ENCODE measurements around the gene CTDP1. TPM values are rescaled to one million over a fixed set of nuclear protein-coding genes. Genes with fewer than 3 reads are reported as not detected.
A peak's percentile ranks its signal among the peaks of the same experiment; 100 is the strongest.

CTDP1 gene
- total RNA-seq, 1 donor from 2014 or later, result 7.5 TPM

DNA sequence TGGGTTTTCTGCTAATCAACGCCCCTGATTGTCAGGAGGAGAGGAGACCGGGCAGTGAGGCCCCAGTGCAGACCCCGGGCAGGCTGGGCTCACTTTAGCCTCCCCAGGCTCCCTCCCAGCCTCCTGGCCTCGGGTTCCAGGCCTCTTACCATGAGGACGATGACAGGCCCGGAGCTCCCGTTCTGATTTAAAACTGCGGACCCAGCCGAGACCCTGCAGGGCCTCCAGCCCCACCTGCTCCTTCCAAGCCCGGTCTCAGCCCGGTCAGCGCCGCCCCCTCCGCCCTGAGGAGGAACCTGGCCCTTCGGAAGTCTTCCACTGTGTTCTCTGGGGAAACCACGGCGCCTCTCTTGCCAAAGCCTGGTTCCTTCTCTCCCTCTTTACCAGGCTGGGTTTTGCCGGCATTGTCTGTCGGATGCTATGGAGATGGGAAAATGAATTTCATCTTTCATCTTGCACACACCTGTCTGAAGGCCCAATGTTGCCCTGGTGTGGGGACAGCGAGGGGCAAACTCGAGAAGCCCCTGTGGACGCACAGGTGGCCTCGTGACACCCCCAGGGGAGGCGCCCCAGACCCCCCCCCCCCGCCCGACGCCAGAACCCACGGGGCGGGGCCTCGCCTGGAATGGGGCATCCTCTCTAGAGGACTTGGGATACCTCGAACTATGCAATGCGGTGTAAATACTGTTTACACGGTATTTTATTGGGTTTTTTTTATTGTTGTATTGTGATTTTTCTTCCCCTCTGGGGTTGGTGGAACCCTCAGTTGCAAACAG is 37.7 kb upstream of the CTDP1 start:
- intact Hi-C loops (cut with micrococcal nuclease), result loop anchor here (10.0 kb wide), 1 partner anchor 117 kb away; no protein-coding TSS in a partner anchor
- peaks cover 67% of the 10 kb centered on the region for H3K27me3 ChIP-seq (ENCODE audit: low read depth)

DNA sequence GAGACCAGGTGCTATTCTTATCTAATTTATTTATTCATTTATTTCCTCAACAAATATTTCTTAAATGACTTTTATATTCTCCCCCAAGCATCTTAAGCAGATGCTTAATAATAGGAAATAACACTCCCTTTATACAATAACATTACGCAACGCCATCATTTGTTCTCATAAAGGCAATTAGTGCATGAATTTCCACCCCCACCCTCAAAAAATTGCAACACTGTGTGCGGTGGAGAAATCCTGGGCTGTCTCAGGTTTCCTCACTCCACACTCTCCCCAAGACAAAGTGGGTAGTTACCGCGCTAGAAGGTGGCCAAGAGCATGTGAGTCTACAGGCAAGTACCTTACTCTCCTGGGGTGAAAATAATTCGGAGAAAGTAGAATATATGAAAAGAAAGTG is 37.0 kb upstream of the CTDP1 start:
- TF ChIP-seq, protein P1, sequence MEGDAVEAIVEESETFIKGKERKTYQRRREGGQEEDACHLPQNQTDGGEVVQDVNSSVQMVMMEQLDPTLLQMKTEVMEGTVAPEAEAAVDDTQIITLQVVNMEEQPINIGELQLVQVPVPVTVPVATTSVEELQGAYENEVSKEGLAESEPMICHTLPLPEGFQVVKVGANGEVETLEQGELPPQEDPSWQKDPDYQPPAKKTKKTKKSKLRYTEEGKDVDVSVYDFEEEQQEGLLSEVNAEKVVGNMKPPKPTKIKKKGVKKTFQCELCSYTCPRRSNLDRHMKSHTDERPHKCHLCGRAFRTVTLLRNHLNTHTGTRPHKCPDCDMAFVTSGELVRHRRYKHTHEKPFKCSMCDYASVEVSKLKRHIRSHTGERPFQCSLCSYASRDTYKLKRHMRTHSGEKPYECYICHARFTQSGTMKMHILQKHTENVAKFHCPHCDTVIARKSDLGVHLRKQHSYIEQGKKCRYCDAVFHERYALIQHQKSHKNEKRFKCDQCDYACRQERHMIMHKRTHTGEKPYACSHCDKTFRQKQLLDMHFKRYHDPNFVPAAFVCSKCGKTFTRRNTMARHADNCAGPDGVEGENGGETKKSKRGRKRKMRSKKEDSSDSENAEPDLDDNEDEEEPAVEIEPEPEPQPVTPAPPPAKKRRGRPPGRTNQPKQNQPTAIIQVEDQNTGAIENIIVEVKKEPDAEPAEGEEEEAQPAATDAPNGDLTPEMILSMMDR (IDR thresholded peaks at IDR 0.05; ENCODE audit: borderline replicate concordance), result no peak
- H3K4me1 ChIP-seq, result peaks cover 5% of the 10 kb centered on the region
- H3K36me3 ChIP-seq, result no peaks in the 10 kb centered on the region
- DNase-seq, result no peak
- no peak overlapping the region for H3K4me3 ChIP-seq
- no peak overlapping the region for H3K27ac ChIP-seq (replicated peaks)
- intact Hi-C loops (cut with micrococcal nuclease), result loop anchor here (10.0 kb wide), 1 partner anchor 118 kb away; no protein-coding TSS in a partner anchor
- no peaks in the 10 kb centered on the region for H3K9me3 ChIP-seq (replicated peaks)
- peaks cover 60% of the 10 kb centered on the region for H3K27me3 ChIP-seq (ENCODE audit: low read depth)

More for the DNA sequence above, 37.7 kb upstream of the CTDP1 start:
- Histone ChIP-seq H3K36me3 (no peaks in the 10 kb centered on the region), H3K4me1 (peaks cover 5% of the 10 kb centered on the region), H3K27ac (replicated peaks) (no peak overlapping the region), H3K4me3 (no peak overlapping the region), H3K9me3 (replicated peaks) (no peaks in the 10 kb centered on the region)
- TF ChIP-seq, protein P1 (IDR thresholded peaks at IDR 0.05; ENCODE audit: borderline replicate concordance), result no peak
- DNase-seq, result no peak

DNA sequence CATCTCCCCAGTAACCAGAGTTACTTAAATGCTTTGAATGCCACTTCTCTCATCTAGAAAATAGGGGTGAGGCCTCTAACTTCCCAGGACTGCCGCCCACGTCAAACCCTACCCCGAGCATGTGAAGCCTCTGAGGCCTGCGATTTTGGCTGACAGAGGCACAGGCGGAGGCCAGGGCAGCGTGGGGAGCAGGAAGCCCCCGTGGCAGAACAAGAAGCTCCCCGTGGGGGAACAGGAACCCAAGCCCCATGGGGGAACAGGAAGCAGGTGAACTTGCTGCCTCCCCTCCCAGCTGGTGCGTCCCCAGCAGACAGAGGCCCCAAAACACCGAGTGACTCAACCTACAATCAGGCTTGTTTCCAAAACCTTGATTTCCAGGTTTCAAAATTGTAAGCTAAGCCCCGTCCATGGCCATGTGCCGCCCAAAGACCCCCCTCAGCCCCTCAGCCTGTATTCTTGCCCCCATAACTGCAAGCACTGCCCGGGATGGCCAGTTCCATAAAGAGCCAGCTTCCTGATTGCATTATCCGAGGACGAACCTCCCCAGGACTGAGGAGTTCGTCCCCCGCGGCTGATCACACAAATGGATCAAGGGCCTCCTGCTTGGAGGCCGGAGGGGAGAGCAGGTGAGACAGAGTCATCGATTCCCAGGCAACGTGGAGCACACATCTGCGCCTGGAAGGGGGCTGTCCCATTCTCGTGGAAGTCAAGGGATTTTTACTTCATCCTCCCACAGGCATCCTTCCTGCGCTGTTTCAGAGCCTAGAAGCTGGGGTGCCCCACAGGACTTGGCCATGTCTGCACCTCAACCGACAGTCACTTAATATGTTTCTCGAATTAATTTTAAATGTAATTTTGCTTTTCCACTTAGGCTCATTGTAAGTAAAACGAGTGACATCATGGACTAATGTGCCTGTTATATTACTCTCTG is 36.3 kb upstream of the CTDP1 start:
- Histone ChIP-seq H3K4me3 (no peak overlapping the region), H3K27ac (replicated peaks) (no peak overlapping the region), H3K27me3 (ENCODE audit: low read depth) (peaks cover 53% of the 10 kb centered on the region), H3K4me1 (peaks cover 5% of the 10 kb centered on the region), H3K9me3 (replicated peaks) (no peaks in the 10 kb centered on the region), H3K36me3 (no peaks in the 10 kb centered on the region)
- TF ChIP-seq, protein P1 (IDR thresholded peaks at IDR 0.05; ENCODE audit: borderline replicate concordance), result no peak
- DNase-seq, result no peak
- intact Hi-C loops (cut with micrococcal nuclease), result loop anchor here (10.0 kb wide), 1 partner anchor 119 kb away; no protein-coding TSS in a partner anchor

DNA sequence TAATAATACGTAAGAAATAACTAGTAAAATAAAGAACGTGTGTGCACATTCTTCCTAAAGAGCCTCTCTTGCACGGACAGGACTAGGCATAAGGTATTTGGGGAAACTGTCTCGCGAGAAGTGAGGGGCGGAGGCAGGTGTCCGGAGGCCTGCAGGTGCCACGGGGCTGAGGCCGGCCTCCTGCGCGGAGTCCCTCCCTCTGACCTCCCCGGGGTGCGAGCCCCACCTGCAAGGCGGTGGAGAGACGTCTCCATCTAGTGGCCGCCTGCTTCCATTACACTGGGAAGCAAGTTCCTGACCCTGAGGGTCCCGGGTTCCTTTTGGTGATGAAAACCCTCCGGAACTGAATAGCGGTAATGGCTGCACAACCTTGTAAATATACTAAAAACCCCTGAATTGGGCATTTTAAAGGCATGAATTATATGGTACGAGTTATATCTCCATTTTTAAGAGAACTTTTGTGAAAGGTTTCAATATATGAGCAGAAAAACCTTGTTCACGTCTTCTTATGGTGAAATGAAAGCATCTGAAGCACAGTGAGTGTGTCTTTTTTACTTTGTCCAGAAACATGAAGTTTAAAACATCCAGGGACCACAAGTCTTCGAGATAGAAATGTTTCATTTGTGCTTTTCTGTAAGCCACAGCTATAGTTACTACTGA is 35.5 kb upstream of the CTDP1 start:
- intact Hi-C loops (cut with micrococcal nuclease), result loop anchor here (2.0 to 10.0 kb wide), 2 partner anchors 119 to 265 kb away; no protein-coding TSS in a partner anchor
- H3K36me3 ChIP-seq, result no peaks in the 10 kb centered on the region
- peak; percentile 60 for DNase-seq
- H3K4me3 ChIP-seq, result no peak overlapping the region
- H3K9me3 ChIP-seq (replicated peaks), result no peaks in the 10 kb centered on the region
- H3K27me3 ChIP-seq (ENCODE audit: low read depth), result peaks cover 45% of the 10 kb centered on the region
- TF ChIP-seq, protein P1 (IDR thresholded peaks at IDR 0.05; ENCODE audit: borderline replicate concordance), result peak; percentile 98
- H3K27ac ChIP-seq (replicated peaks), result no peak overlapping the region
- peaks cover 5% of the 10 kb centered on the region for H3K4me1 ChIP-seq

DNA sequence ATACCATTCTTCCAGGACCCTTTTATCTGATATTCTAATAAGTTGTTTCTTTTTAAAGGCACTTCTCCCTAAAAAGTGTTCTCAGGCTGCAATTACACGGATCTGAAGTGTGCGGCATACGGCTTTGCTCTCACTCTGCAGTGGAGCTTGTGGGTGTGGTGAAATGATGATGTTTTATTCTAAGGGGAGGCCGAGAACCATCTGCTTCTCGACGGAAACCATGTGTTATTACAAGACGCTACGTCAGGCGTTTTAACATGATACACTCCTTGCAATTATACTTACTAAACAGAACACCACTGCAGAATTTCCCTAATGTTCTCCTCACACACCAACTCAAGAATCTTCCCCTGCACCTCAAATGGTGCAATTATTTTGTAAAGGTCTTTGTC is 34.9 kb upstream of the CTDP1 start:
- TF ChIP-seq, protein P1 (IDR thresholded peaks at IDR 0.05; ENCODE audit: borderline replicate concordance), result no peak
- no peak for DNase-seq
- peaks cover 5% of the 10 kb centered on the region for H3K4me1 ChIP-seq
- H3K27me3 ChIP-seq (ENCODE audit: low read depth), result peaks cover 40% of the 10 kb centered on the region
- no peak overlapping the region for H3K4me3 ChIP-seq
- intact Hi-C loops (cut with micrococcal nuclease), result loop anchor here (2.0 to 10.0 kb wide), 2 partner anchors 120 to 266 kb away; no protein-coding TSS in a partner anchor
- H3K27ac ChIP-seq (replicated peaks), result no peak overlapping the region
- no peaks in the 10 kb centered on the region for H3K9me3 ChIP-seq (replicated peaks)
- no peaks in the 10 kb centered on the region for H3K36me3 ChIP-seq
